ENCODE results near the gene ZDHHC14.

DNA sequence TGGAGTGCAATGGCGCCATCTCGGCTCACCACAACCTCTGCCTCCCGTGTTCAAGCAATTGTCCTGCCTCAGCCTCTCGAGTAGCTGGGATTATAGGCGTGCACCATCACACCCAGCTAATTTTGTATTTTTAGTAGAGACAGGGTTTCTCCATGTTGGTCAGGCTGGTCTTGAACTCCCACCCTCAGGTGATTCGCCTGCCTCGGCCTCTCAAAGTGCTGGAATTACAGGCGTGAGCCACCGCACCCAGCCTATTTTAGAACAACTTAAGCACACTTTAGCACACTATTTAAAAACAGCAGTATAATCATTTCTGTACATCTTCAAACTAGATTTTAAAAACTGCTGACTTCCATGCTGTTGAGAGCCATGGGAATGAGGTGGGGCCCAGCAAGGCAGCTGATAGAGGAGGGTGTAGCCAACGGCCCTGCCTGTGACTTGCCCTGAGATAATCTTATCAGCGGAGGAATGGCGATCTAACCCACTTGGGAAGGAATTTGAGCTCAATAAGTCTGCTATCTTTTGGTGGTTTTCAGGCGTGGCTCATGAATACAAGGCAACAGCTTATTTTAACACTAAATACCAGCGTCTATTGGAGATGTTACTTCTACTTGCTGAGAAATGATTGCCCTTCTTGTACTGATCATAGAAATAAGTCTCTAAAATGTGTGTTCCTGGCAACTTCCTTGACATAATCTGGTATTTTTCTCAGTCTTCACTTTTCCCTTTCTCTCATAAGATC is 12.1 kb downstream of the ZDHHC14 start:
- TF ChIP-seq ZFP3 (CRISPR knock-in tag; IDR thresholded peaks at IDR 0.05) = no peak
- no peak for TF ChIP-seq ZNF8 (CRISPR knock-in tag; IDR thresholded peaks at IDR 0.05)
- TF ChIP-seq GLIS3 (CRISPR knock-in tag; IDR thresholded peaks at IDR 0.05) = no peak
- TF ChIP-seq BACH2 (CRISPR knock-in tag; IDR thresholded peaks at IDR 0.05; ENCODE audit: borderline replicate concordance) = no peak
- TF ChIP-seq, protein P1, sequence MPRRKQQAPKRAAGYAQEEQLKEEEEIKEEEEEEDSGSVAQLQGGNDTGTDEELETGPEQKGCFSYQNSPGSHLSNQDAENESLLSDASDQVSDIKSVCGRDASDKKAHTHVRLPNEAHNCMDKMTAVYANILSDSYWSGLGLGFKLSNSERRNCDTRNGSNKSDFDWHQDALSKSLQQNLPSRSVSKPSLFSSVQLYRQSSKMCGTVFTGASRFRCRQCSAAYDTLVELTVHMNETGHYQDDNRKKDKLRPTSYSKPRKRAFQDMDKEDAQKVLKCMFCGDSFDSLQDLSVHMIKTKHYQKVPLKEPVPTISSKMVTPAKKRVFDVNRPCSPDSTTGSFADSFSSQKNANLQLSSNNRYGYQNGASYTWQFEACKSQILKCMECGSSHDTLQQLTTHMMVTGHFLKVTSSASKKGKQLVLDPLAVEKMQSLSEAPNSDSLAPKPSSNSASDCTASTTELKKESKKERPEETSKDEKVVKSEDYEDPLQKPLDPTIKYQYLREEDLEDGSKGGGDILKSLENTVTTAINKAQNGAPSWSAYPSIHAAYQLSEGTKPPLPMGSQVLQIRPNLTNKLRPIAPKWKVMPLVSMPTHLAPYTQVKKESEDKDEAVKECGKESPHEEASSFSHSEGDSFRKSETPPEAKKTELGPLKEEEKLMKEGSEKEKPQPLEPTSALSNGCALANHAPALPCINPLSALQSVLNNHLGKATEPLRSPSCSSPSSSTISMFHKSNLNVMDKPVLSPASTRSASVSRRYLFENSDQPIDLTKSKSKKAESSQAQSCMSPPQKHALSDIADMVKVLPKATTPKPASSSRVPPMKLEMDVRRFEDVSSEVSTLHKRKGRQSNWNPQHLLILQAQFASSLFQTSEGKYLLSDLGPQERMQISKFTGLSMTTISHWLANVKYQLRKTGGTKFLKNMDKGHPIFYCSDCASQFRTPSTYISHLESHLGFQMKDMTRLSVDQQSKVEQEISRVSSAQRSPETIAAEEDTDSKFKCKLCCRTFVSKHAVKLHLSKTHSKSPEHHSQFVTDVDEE (CRISPR knock-in tag; IDR thresholded peaks at IDR 0.05) = no peak
- no peak for TF ChIP-seq RARB (CRISPR knock-in tag; IDR thresholded peaks at IDR 0.05)
- TF ChIP-seq, protein P2, sequence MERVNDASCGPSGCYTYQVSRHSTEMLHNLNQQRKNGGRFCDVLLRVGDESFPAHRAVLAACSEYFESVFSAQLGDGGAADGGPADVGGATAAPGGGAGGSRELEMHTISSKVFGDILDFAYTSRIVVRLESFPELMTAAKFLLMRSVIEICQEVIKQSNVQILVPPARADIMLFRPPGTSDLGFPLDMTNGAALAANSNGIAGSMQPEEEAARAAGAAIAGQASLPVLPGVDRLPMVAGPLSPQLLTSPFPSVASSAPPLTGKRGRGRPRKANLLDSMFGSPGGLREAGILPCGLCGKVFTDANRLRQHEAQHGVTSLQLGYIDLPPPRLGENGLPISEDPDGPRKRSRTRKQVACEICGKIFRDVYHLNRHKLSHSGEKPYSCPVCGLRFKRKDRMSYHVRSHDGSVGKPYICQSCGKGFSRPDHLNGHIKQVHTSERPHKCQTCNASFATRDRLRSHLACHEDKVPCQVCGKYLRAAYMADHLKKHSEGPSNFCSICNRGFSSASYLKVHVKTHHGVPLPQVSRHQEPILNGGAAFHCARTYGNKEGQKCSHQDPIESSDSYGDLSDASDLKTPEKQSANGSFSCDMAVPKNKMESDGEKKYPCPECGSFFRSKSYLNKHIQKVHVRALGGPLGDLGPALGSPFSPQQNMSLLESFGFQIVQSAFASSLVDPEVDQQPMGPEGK (CRISPR knock-in tag; IDR thresholded peaks at IDR 0.05; ENCODE audit: borderline replicate concordance) = no peak

Measured in SK-N-SH treated with all-trans-retinoic acid at 6 μM for 48 hours (cell line).